ENCODE data around the gene SORBS1.
"Not testable (repeated sequence)": the region's sequence is repeated elsewhere in the genome, so short reads cannot be mapped to it uniquely, and the experiment has no call there.

The SORBS1 gene

DNA sequence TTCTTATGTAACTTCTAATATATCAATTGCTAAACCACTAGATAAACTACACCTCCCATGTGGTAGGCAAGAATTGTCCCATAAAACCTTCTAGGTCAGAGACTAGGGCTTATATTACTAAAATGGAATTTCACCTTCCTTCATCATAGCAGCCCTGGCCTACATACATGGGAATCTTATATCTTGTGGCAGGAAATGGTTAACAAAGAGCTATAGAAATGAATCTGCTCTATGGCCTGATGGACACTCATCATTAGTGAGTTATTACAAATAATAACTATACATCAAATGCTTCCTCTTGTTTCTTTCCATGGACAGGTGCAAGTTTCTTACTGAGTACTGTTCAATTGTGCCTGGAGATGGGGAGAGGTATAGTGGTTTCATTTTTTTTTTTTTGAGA lies 208.0 kb downstream of the SORBS1 start:
- H3K4me3 ChIP-seq (replicated peaks in 1 of 2; ENCODE audit: low read depth in 2 of 2, low read length in 2 of 2), result no peak overlapping the region
- no peak for DNase-seq (ENCODE audit: low read depth in 2 of 2)
- TF ChIP-seq, protein P1, sequence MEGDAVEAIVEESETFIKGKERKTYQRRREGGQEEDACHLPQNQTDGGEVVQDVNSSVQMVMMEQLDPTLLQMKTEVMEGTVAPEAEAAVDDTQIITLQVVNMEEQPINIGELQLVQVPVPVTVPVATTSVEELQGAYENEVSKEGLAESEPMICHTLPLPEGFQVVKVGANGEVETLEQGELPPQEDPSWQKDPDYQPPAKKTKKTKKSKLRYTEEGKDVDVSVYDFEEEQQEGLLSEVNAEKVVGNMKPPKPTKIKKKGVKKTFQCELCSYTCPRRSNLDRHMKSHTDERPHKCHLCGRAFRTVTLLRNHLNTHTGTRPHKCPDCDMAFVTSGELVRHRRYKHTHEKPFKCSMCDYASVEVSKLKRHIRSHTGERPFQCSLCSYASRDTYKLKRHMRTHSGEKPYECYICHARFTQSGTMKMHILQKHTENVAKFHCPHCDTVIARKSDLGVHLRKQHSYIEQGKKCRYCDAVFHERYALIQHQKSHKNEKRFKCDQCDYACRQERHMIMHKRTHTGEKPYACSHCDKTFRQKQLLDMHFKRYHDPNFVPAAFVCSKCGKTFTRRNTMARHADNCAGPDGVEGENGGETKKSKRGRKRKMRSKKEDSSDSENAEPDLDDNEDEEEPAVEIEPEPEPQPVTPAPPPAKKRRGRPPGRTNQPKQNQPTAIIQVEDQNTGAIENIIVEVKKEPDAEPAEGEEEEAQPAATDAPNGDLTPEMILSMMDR (IDR thresholded peaks at IDR 0.05; ENCODE audit: low read depth, low read length), result no peak

DNA sequence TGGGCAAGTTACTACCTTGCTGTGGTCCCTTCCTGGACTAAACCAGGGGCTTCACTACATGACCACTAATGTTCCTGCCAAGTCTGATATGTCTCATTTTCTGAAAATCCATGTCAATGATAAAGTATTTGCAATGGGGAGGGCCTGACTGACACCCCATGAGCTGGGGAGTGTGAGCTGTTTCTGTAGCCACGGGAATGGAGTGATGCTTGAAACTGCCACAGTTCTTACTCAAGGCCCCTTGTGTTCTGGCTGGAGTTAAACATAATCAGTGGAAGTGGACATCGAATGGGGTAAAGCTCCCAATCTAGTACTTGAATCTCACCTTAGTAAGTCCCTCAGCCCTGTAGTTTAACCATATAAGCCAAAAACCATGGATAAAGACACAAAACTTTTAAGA lies 208.5 kb downstream of the SORBS1 start:
- TF ChIP-seq, protein P1 (IDR thresholded peaks at IDR 0.05; ENCODE audit: low read depth, low read length), result no peak
- no peak overlapping the region for H3K4me3 ChIP-seq (replicated peaks in 1 of 2; ENCODE audit: low read depth in 2 of 2, low read length in 2 of 2)
- no peak for DNase-seq (ENCODE audit: low read depth in 2 of 2)

DNA sequence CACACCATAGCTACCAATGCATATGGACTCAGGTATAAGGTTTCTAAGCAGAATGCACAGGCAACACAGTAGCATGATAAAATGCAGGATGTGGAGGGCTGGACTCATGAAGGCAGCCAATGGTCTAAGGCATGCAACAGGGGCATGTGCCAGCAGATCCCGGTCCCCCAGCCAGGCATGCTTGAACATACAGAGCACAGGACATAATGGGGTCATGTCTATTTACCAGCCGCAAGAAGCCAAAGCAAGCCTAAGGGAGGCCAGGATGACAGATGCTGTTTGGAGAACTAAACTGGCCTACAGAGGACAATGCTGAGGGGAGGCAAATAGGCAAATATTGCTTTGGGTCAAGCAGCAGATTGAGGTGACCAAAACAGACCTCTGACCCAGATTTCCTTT lies 210.3 kb downstream of the SORBS1 start:
- H3K4me3 ChIP-seq (replicated peaks in 1 of 2; ENCODE audit: low read depth in 2 of 2, low read length in 2 of 2), result no peak overlapping the region
- TF ChIP-seq, protein P1 (IDR thresholded peaks at IDR 0.05; ENCODE audit: low read depth, low read length), result no peak
- no peak for DNase-seq (ENCODE audit: low read depth in 2 of 2)

DNA sequence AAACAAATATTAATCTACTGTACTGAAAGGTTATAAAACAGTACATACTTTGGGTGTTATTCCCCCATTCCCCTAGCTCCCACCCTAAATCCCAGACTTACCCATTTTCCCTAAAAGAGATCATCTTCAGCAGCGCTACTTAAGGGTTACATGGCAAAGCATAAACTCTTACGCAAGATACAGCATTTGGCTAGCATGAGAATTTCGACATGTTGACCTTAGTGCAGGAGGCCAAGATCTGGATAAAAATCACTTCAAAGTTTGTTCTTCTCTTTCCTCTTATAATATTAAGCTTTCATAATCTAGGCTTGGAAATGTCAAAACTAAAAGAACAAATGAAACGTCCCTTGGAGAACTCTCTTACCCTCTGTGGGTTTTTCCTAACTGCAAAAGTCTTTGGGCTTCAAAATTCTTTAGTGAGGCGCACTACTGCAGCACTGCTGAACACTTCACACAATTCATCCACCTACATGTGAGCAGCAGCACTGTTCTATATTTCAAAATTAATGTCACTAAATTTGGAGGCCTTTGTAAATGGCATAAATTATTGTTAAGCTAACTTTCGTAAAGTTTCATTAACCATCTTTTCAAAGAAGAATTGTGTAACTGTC lies 210.8 kb downstream of the SORBS1 start:
- H3K4me3 ChIP-seq (replicated peaks in 1 of 2; ENCODE audit: low read depth in 2 of 2, low read length in 2 of 2), result no peak overlapping the region
- TF ChIP-seq, protein P1 (IDR thresholded peaks at IDR 0.05; ENCODE audit: low read depth, low read length), result no peak
- peak; percentile 65 to 88 for DNase-seq (ENCODE audit: low read depth in 2 of 2)

DNA sequence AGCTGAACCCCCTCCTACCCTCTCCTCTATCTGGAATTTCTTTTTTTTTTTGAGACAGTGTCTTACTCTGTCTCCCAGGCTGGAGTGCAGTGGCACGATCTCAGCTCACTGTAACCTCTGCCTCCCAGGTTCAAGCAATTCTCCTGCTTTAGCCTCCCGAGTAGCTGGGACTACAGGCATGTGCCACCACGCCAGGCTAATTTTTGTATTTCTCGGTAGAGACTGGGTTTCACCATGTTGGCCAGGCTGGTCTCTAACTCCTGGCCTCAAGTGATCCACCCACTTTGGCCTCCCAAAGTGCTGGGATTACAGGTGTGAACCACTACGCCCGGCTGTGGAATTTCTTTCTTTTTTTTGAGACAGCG lies 213.8 kb downstream of the SORBS1 start:
- not testable (repeated sequence) for H3K4me3 ChIP-seq (replicated peaks in 1 of 2; ENCODE audit: low read depth in 2 of 2, low read length in 2 of 2); DNase-seq (ENCODE audit: low read depth in 2 of 2)

DNA sequence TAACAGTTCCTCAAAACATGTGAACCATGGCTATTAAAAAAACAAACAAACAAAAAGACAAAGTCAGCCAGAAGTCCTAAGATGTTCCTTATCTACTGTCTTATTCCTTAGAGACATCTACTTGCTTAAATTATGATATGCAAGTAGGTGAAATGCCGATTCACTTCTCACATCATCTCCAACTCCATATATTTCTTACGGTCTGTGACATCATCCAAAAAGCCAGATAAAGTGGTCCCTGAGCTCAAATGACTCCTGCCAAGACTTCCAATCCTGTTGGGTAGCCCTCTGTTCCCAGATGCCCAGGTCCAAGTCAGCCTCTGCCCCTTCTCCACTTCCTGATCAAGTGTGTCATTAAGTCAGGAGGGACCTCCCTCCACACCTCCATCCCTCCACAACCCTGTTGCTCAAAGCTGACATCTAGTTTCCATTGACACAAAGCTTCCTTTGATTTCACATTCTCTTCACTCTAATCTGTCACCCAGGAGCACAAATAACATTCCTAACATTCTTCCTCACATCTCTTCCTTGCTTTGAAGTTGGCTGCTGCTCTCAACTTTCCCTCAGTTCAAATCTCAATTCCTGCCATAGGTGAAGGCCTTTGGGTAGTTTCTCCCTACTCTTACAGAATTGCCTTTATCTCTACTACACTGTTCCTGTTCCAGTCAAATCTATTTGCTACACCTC lies 214.3 kb downstream of the SORBS1 start:
- H3K4me3 ChIP-seq (replicated peaks in 1 of 2; ENCODE audit: low read depth in 2 of 2, low read length in 2 of 2), result no peak overlapping the region
- DNase-seq (ENCODE audit: low read depth in 2 of 2), result peak in 1 of 2 donors; percentile 42
- TF ChIP-seq, protein P1 (IDR thresholded peaks at IDR 0.05; ENCODE audit: low read depth, low read length), result no peak

DNA sequence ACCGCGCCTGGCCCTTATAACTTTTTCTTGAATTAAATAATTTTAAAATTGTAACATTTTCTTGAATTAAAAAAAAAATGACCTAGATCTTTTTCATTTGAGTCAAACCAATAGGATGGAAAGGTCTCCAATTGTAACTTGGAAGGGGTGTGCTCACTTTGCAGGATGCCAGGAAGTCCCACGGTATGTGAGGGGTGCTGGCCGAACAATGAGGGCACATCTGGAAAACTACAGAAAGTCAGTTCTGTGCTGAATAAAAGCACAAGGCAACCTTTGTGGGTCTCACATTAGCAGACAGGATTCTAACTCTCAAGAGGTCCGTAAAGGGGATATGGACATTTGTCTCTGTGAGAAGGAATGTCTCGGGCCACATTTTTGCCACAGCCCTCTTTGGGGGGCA lies 217.6 kb downstream of the SORBS1 start:
- TF ChIP-seq, protein P1 (IDR thresholded peaks at IDR 0.05; ENCODE audit: low read depth, low read length), result no peak
- DNase-seq (ENCODE audit: low read depth in 2 of 2), result no peak
- no peak overlapping the region for H3K4me3 ChIP-seq (replicated peaks in 1 of 2; ENCODE audit: low read depth in 2 of 2, low read length in 2 of 2)

All from cardiac fibroblast (primary cell).